ENCODE results near the gene TXLNG. TPM values are rescaled to one million over a fixed set of nuclear protein-coding genes. Genes with fewer than 3 reads are reported as not detected.

TXLNG gene
- total and polyA plus RNA-seq, 2 donors (not counting 3 experiments of a cell fraction or from before 2014, with no cell fraction given): 6.8 to 7.6 TPM

- DNase-seq (ENCODE audit: low read depth, low spot score): no peak
- Histone ChIP-seq H3K36me3 (ENCODE audit: control insufficient read depth in 2 of 2, extremely low read depth in 1 of 2, insufficient read depth in 2 of 2, low read length in 2 of 2) (peaks cover under 1 to 5% of the 10 kb centered on the region in 2 experiments), H3K4me3 (replicated peaks in 1 of 3; ENCODE audit: insufficient read depth in 1 of 3, low read depth in 1 of 3, low read length in 3 of 3) (no peak overlapping the region), H3K9ac (replicated peaks; ENCODE audit: extremely low read depth, insufficient read depth, low read length) (no peak overlapping the region), H3K4me1 (ENCODE audit: control insufficient read depth, extremely low read depth, insufficient read depth, low read length) (peaks cover 18% of the 10 kb centered on the region), H3K27me3 (ENCODE audit: control insufficient read depth in 2 of 2, insufficient read depth in 2 of 2, low read length in 2 of 2) (no peaks in the 10 kb centered on the region), H3K9me1 (replicated peaks; ENCODE audit: control insufficient read depth, extremely low read depth, insufficient read depth, low read length) (no peaks in the 10 kb centered on the region), H3K4me2 (ENCODE audit: insufficient read depth, low read length) (no peak overlapping the region), H3K27ac (ENCODE audit: insufficient read depth, low read depth, low read length) (no peak overlapping the region), H3K79me2 (ENCODE audit: control insufficient read depth, insufficient read depth, low read length) (no peaks in the 10 kb centered on the region), H4K20me1 (replicated peaks; ENCODE audit: control insufficient read depth, extremely low read depth, insufficient read depth, low read length) (no peaks in the 10 kb centered on the region), H3K9me3 (replicated peaks; ENCODE audit: control insufficient read depth, insufficient read depth, low read length) (no peaks in the 10 kb centered on the region), H2AFZ (ENCODE audit: low read depth, low read length) (no peak overlapping the region)
- intact Hi-C loops (cut with micrococcal nuclease) (no loop called here), dilution Hi-C loops (cut with MboI; ENCODE audit: extremely low pct_ligation_motif_present, low sequenced_read_pairs) (no loop called here)
- CTCF ChIA-PET: no interaction called here
- TF ChIP-seq POLR2A (IDR thresholded peaks at IDR 0.05; ENCODE audit: low read depth, low read length) (no peak), POLR2AphosphoS5 (IDR thresholded peaks at IDR 0.05; ENCODE audit: insufficient read depth, low read depth, low read length) (peak; percentile 21), JUN (IDR thresholded peaks at IDR 0.05; ENCODE audit: borderline replicate concordance, insufficient read depth, insufficient read length, low read depth) (no peak), CTCF (IDR thresholded peaks at IDR 0.05; ENCODE audit: extremely low read depth in 1 of 2, insufficient read depth in 1 of 2, low read depth in 1 of 2, low read length in 2 of 2) (peak; percentile 30 to 31)
- no TSS peak for BruUV-seq (replicated peaks)
- FAIRE-seq: no peak
- POLR2A ChIA-PET: no interaction called here
These were observed 50.1 kb downstream of the TXLNG start for GRCh38 chrX:16836371-16836770.

All from endothelial cell of umbilical vein (primary cell).